GM18517 (cell line): ENCODE measurements around the gene TTC23.

ENCODE experiments used
- ATAC-seq: cut with Tn5 transposase; IDR thresholded peaks from one replicate; pipeline ENCODE4 v1.9.1; 2021; ENCODE audit warnings: mild to moderate bottlenecking, moderate library complexity; ENCODE audit not compliant: unreplicated experiment

TTC23 gene

GRCh38 chr15:99140590-99140989, 108.8 kb downstream of the TTC23 start:
- ATAC-seq = no peak

- no peak for ATAC-seq
Measured at GRCh38 chr15:99139276-99139675, 110.1 kb downstream of the TTC23 start.

- ATAC-seq = no peak
Measured at GRCh38 chr15:99138491-99138982, 110.8 kb downstream of the TTC23 start.

GRCh38 chr15:99137877-99138276, 111.5 kb downstream of the TTC23 start:
- ATAC-seq = no peak

- no peak for ATAC-seq
Measured at GRCh38 chr15:99137111-99137546, 112.3 kb downstream of the TTC23 start.

- ATAC-seq = peak; percentile 85
Measured at GRCh38 chr15:99135194-99135593, 114.2 kb downstream of the TTC23 start.

- no peak for ATAC-seq
Measured at GRCh38 chr15:99134317-99134821, 115.0 kb downstream of the TTC23 start.

GRCh38 chr15:99132634-99133287, 116.6 kb downstream of the TTC23 start:
- no peak for ATAC-seq

- no peak for ATAC-seq
Measured at GRCh38 chr15:99132122-99132521, 117.3 kb downstream of the TTC23 start.

GRCh38 chr15:99131441-99132023, 117.8 kb downstream of the TTC23 start:
- ATAC-seq = no peak

GRCh38 chr15:99130765-99131440, 118.5 kb downstream of the TTC23 start:
- no peak for ATAC-seq

- no peak for ATAC-seq
Measured at GRCh38 chr15:99130314-99130713, 119.1 kb downstream of the TTC23 start.

- no peak for ATAC-seq
Measured at GRCh38 chr15:99129644-99130043, 119.7 kb downstream of the TTC23 start.

GRCh38 chr15:99128411-99128810, 121.0 kb downstream of the TTC23 start:
- no peak for ATAC-seq

- no peak for ATAC-seq
Measured at GRCh38 chr15:99127773-99128172, 121.6 kb downstream of the TTC23 start.

GRCh38 chr15:99126930-99127329, 122.5 kb downstream of the TTC23 start:
- no peak for ATAC-seq

GRCh38 chr15:99126131-99126588, 123.2 kb downstream of the TTC23 start:
- no peak for ATAC-seq

GRCh38 chr15:99125061-99125891, 124.1 kb downstream of the TTC23 start:
- ATAC-seq = no peak

- ATAC-seq = no peak
Measured at GRCh38 chr15:99124641-99125040, 124.7 kb downstream of the TTC23 start.

GRCh38 chr15:99123713-99124451, 125.5 kb downstream of the TTC23 start:
- ATAC-seq = no peak
